EH (cell line): ENCODE measurements around the gene PEX19.

Source experiments
- DNase-seq: peaks from one replicate; pipeline ENCODE4 v3.0.0-alpha.2; 2015; ENCODE audit warnings: low read depth

Gene PEX19

GRCh38 chr1:160238408-160238807 is 46.5 kb downstream of the PEX19 start:
- no peak for DNase-seq

DNA sequence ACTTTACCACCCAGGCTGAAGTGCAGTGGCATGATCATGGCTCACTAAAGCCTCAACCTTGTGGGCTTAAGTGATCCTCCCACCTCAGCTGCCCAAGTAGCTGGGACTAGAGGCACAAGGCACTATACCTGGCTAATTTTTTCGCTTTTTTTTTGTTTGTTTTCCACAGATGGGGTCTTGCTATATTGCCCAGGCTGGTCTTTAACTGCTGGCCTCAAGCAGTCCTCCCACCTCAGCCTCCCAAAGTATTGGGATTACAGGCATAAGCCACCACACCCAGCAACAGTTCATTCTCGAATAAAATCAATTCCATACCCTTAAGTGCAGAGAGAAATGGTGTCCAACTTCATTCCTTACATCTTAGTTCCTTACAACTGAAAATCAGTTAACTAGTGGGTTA is 47.4 kb downstream of the PEX19 start:
- no peak for DNase-seq

- DNase-seq, result no peak
These were observed 48.1 kb downstream of the PEX19 start for GRCh38 chr1:160236806-160237205.

- DNase-seq, result no peak
These were observed 52.0 kb downstream of the PEX19 start for GRCh38 chr1:160232911-160233310.

DNA sequence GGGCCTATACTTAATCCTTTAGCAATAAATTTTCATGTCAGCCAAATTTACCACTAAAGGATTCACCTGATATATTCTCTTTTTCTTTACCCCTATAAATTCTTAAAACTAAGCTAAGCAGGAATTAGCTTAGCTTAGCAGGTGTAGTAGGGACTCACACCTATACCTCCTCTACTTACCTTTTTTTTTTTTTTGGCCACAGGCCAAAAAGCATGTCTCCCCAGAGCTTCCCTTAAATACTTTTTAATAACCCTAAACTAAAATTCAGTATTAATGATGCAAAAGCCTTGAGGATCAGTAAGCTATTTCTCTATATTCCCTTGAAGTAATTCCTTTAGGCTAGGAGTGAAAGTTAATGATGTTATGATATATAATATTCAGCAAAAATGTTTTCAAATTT is 56.5 kb downstream of the PEX19 start:
- DNase-seq, result no peak

- no peak for DNase-seq
These were observed 57.4 kb downstream of the PEX19 start for GRCh38 chr1:160227561-160227960.

GRCh38 chr1:160227034-160227433 is 57.9 kb downstream of the PEX19 start:
- DNase-seq, result no peak
